SK-N-SH treated with all-trans-retinoic acid at 6 μM for 48 hours (cell line): Measurements from ENCODE around the gene PLPP6.

ENCODE experiments used
- PATZ1 ChIP-seq: fragments of 250-450 bp; sonication (Bioruptor Pico); IDR thresholded peaks from 2 replicates; pipeline ENCODE4 v1.8.0; 2020; ENCODE audit warnings: mild to moderate bottlenecking, moderate library complexity, borderline replicate concordance
- PPARA ChIP-seq: fragments of 250-450 bp; sonication (Bioruptor Pico); IDR thresholded peaks from 2 replicates; pipeline ENCODE4 v1.5.0; 2020; ENCODE audit warnings: mild to moderate bottlenecking, borderline replicate concordance
- TOX ChIP-seq: fragments of 250-450 bp; sonication (Bioruptor Pico); IDR thresholded peaks from 2 replicates; pipeline ENCODE4 v1.8.0; 2021; ENCODE audit warnings: mild to moderate bottlenecking, moderate library complexity, borderline replicate concordance
- TSHZ2 ChIP-seq: fragments of 250-450 bp; sonication (Bioruptor Pico); IDR thresholded peaks from 2 replicates; pipeline ENCODE4 v1.5.0; 2020; ENCODE audit warnings: mild to moderate bottlenecking, moderate library complexity
- ZFP3 ChIP-seq: fragments of 250-450 bp; sonication (Bioruptor Pico); IDR thresholded peaks from 2 replicates; pipeline ENCODE4 v1.5.0; 2020; ENCODE audit warnings: mild to moderate bottlenecking, moderate library complexity
- ZFP30 ChIP-seq: fragments of 450-650 bp; formaldehyde crosslinking; IDR thresholded peaks from 2 replicates; pipeline ENCODE4 v1.5.0; 2022; ENCODE audit warnings: mild to moderate bottlenecking, moderate library complexity

GRCh38 chr9:4668604-4669003 is 6.5 kb downstream of the PLPP6 start:
- no peak for TF ChIP-seq PATZ1 (CRISPR knock-in tag)
- no peak for TF ChIP-seq ZFP30 (CRISPR knock-in tag)
- TF ChIP-seq TOX (CRISPR knock-in tag), result no peak
- no peak for TF ChIP-seq TSHZ2 (CRISPR knock-in tag)
- TF ChIP-seq ZFP3, result no peak
- TF ChIP-seq PPARA (CRISPR knock-in tag), result no peak
